ENCODE results near the gene FGF5. TPM values are rescaled to one million over a fixed set of nuclear protein-coding genes. Genes with fewer than 3 reads are reported as not detected.

The FGF5 gene
- total and polyA plus RNA-seq, 2 of the 13 experiments (the other 11 are each of a cell fraction or from before 2014, with no cell fraction given), result not detected

- TF ChIP-seq ZNF318 (CRISPR knock-in tag; IDR thresholded peaks at IDR 0.05) (no peak), TARDBP (CRISPR knock-in tag; IDR thresholded peaks at IDR 0.05) (no peak), ZNF280B (CRISPR knock-in tag; IDR thresholded peaks at IDR 0.05; ENCODE audit: borderline replicate concordance) (no peak), GPN1 (CRISPR knock-in tag; IDR thresholded peaks at IDR 0.05; ENCODE audit: borderline replicate concordance) (no peak), TOE1 (CRISPR knock-in tag; IDR thresholded peaks at IDR 0.05) (no peak), PAF1 (CRISPR knock-in tag; IDR thresholded peaks at IDR 0.05) (no peak)
Measured at GRCh38 chr4:80264352-80264647, 2.2 kb upstream of the FGF5 start (continued).
